Caco-2 (cell line): Measurements from ENCODE around the gene GGCX. TPM values are rescaled to one million over a fixed set of nuclear protein-coding genes. Genes with fewer than 3 reads are reported as not detected.
"Not testable (repeated sequence)": the region's sequence is repeated elsewhere in the genome, so short reads cannot be mapped to it uniquely, and the experiment has no call there.

Experiments used
- BruUV-seq: library from RNA; stranded (reverse); fragments of 400-500 nt; replicated peaks from 2 replicates; lab custom pipeline; 2021; lab: Mats Ljungman, UMichigan
- CTCF ChIA-PET: fragments of 300-600 bp; sonication (Branson Sonifier 250); formaldehyde crosslinking; loops from one replicate; lab custom pipeline; 2022; ENCODE audit warnings: antibody characterized with exemption; lab: Charles Lee
- POLR2A ChIA-PET: fragments of 300-600 bp; sonication (Branson Sonifier 250); formaldehyde crosslinking; loops from one replicate; lab custom pipeline; 2022; ENCODE audit warnings: antibody characterized with exemption; lab: Charles Lee
- DNase-seq, 2 experiments: peaks; one replicate each; pipeline versions ENCODE4 v3.0.0 to v3.0.0-alpha.2; 2020 to 2022
- H3K27me3 ChIP-seq: replicated peaks from 2 replicates; pipeline ENCODE4 v1.6.0; 2011; ENCODE audit warnings: low read length; ENCODE audit not compliant: control insufficient read depth, insufficient read depth
- H3K36me3 ChIP-seq: 2 replicates; pipeline ENCODE4 v1.5.1; 2011; ENCODE audit warnings: low read length; ENCODE audit not compliant: control insufficient read depth, insufficient read depth
- H3K4me1 ChIP-seq: fragments of 250-450 bp; sonication (Bioruptor Pico); 2 replicates; pipeline ENCODE4 v1.5.1; 2020; ENCODE audit warnings: mild to moderate bottlenecking
- H3K4me3 ChIP-seq: 2 replicates; pipeline ENCODE4 v1.5.1; 2011; ENCODE audit warnings: low read depth, mild to moderate bottlenecking, control low read depth, low read length
- H3K9me3 ChIP-seq: fragments of 250-450 bp; sonication (Bioruptor Pico); 2 replicates; pipeline ENCODE4 v1.5.1; 2020; ENCODE audit warnings: mild to moderate bottlenecking, moderate library complexity
- H3K27ac Mint-ChIP-seq: one replicate; pipeline ENCODE4 v1.8.0; 2022; ENCODE audit warnings: mixed read lengths; ENCODE audit not compliant: unreplicated experiment
- H3K27me3 Mint-ChIP-seq: one replicate; pipeline ENCODE4 v1.8.0; 2022; ENCODE audit warnings: mixed read lengths; ENCODE audit not compliant: insufficient read depth, unreplicated experiment
- H3K36me3 Mint-ChIP-seq: one replicate; pipeline ENCODE4 v1.8.0; 2022; ENCODE audit warnings: mild to moderate bottlenecking, mixed read lengths; ENCODE audit not compliant: insufficient read depth, unreplicated experiment
- H3K4me1 Mint-ChIP-seq: one replicate; pipeline ENCODE4 v1.8.0; 2022; ENCODE audit warnings: low read depth, mixed read lengths; ENCODE audit not compliant: unreplicated experiment
- H3K4me3 Mint-ChIP-seq: one replicate; pipeline ENCODE4 v1.8.0; 2022; ENCODE audit warnings: mild to moderate bottlenecking, moderate library complexity, mixed read lengths; ENCODE audit not compliant: unreplicated experiment
- H3K9me3 Mint-ChIP-seq: one replicate; pipeline ENCODE4 v1.8.0; 2022; ENCODE audit warnings: mixed read lengths; ENCODE audit not compliant: unreplicated experiment
- intact Hi-C: fragments of 100-400 bp; cut with micrococcal nuclease; formaldehyde crosslinking; loops from one replicate; pipeline ENCODE4 v1.10.0; 2022; ENCODE audit not compliant: unreplicated experiment
- total RNA-seq: library from RNA; stranded (reverse); gene quantifications from 2 replicates; pipeline ENCODE4 v1.2.3, GENCODE V29; 2022
- TF ChIP-seq, protein P1 (sequence below), 2 experiments: fragments of 200-600 bp in 1 of 2; IDR thresholded peaks; 1 replicate in 1 of 2; 2 replicates in 1 of 2; pipeline versions ENCODE4 v1.5.1 to v1.8.0; 2011 to 2022; ENCODE audit warnings: antibody characterized with exemption in 1 of 2, control low read depth in 1 of 2, inconsistent platforms in 1 of 2, low read depth in 1 of 2, low read length in 1 of 2, mild to moderate bottlenecking in 1 of 2, moderate library complexity in 1 of 2; ENCODE audit not compliant: insufficient read depth in 1 of 2, severe bottlenecking in 1 of 2, unreplicated experiment in 1 of 2

GGCX gene
- total RNA-seq, 1 experiment from 2014 or later: 96.8 TPM

DNA sequence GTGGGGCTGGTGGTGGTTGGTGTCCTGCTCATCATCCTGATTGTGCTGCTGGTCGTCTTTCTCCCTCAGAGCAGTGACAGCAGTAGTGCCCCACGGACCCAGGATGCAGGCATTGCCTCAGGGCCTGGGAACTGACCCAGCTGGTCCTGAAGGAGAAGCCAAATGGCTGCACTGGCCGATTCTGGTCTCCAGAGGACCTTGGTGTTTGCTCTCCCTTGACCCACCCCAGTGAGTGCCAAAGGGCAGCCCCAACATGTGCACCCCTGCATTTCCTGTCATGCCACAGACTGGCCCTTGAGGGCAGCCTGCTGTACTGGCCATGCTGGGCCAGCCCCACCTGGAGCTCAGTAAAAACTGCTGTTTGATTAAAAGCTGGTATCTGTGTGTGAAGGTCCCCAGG, 31.7 kb upstream of the GGCX start:
- H3K4me3 ChIP-seq: no peak overlapping the region
- Mint-ChIP-seq H3K27ac (no peak overlapping the region), H3K4me1 (peaks cover 37% of the 10 kb centered on the region), H3K36me3 (peaks cover 23% of the 10 kb centered on the region), H3K27me3 (peaks cover 7% of the 10 kb centered on the region), H3K4me3 (no peak overlapping the region), H3K9me3 (no peaks in the 10 kb centered on the region)
- H3K9me3 ChIP-seq: no peaks in the 10 kb centered on the region
- BruUV-seq: no TSS peak
- intact Hi-C loops: no loop called here
- no peaks in the 10 kb centered on the region for H3K27me3 ChIP-seq
- ChIA-PET CTCF (no interaction called here), POLR2A (no interaction called here)
- no peak for DNase-seq
- TF ChIP-seq, protein P1, sequence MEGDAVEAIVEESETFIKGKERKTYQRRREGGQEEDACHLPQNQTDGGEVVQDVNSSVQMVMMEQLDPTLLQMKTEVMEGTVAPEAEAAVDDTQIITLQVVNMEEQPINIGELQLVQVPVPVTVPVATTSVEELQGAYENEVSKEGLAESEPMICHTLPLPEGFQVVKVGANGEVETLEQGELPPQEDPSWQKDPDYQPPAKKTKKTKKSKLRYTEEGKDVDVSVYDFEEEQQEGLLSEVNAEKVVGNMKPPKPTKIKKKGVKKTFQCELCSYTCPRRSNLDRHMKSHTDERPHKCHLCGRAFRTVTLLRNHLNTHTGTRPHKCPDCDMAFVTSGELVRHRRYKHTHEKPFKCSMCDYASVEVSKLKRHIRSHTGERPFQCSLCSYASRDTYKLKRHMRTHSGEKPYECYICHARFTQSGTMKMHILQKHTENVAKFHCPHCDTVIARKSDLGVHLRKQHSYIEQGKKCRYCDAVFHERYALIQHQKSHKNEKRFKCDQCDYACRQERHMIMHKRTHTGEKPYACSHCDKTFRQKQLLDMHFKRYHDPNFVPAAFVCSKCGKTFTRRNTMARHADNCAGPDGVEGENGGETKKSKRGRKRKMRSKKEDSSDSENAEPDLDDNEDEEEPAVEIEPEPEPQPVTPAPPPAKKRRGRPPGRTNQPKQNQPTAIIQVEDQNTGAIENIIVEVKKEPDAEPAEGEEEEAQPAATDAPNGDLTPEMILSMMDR (IDR thresholded peaks at IDR 0.05; ENCODE audit: insufficient read depth in 1 of 2, low read depth in 1 of 2, low read length in 1 of 2, severe bottlenecking in 1 of 2, unreplicated experiment in 1 of 2): no peak
- H3K4me1 ChIP-seq: peaks cover 18% of the 10 kb centered on the region; the same call in 1 of the 2 replicates
- peaks cover 6% of the 10 kb centered on the region for H3K36me3 ChIP-seq

GRCh38 chr2:85592299-85592698, 31.0 kb upstream of the GGCX start:
- peaks cover 25% of the 10 kb centered on the region for H3K4me1 ChIP-seq
- BruUV-seq, intact Hi-C loops, DNase-seq, CTCF ChIA-PET, H3K4me3 Mint-ChIP-seq, H3K4me3 ChIP-seq, H3K27ac Mint-ChIP-seq, H3K9me3 Mint-ChIP-seq, H3K36me3 ChIP-seq, H3K27me3 ChIP-seq, H3K9me3 ChIP-seq: not testable (repeated sequence)
- peaks cover 10% of the 10 kb centered on the region for H3K27me3 Mint-ChIP-seq
- H3K4me1 Mint-ChIP-seq: peaks cover 43% of the 10 kb centered on the region
- POLR2A ChIA-PET: interaction anchor here (0.6 kb wide), 1 partner anchor 9 kb away, joined by 9 read pairs; no protein-coding TSS in a partner anchor
- H3K36me3 Mint-ChIP-seq: peaks cover 28% of the 10 kb centered on the region

- no peak overlapping the region for H3K4me3 ChIP-seq
- CTCF ChIA-PET: no interaction called here
- POLR2A ChIA-PET: interaction anchor here (1.0 to 1.4 kb wide), 2 partner anchors 14 to 53 kb away, joined by 3 to 4 read pairs; partner anchors contain the start of gene MAT2A
- no peaks in the 10 kb centered on the region for H3K9me3 ChIP-seq
- intact Hi-C loops: no loop called here
- TF ChIP-seq, protein P1 (IDR thresholded peaks at IDR 0.05; ENCODE audit: insufficient read depth in 1 of 2, low read depth in 1 of 2, low read length in 1 of 2, severe bottlenecking in 1 of 2, unreplicated experiment in 1 of 2): no peak
- BruUV-seq: no TSS peak
- Mint-ChIP-seq H3K4me3 (no peak overlapping the region), H3K36me3 (peaks cover 21% of the 10 kb centered on the region), H3K27ac (no peak overlapping the region), H3K4me1 (peaks cover 44% of the 10 kb centered on the region), H3K27me3 (peaks cover 10% of the 10 kb centered on the region), H3K9me3 (no peaks in the 10 kb centered on the region)
- no peaks in the 10 kb centered on the region for H3K36me3 ChIP-seq
- peaks cover 24% of the 10 kb centered on the region for H3K4me1 ChIP-seq
- H3K27me3 ChIP-seq: no peaks in the 10 kb centered on the region
- DNase-seq: no peak
Observed at GRCh38 chr2:85591563-85591962, 30.3 kb upstream of the GGCX start.
